Measurements from ENCODE around the gene CFAP20DC.
"Not testable (repeated sequence)": the region's sequence is repeated elsewhere in the genome, so short reads cannot be mapped to it uniquely, and the experiment has no call there.

The CFAP20DC gene

GRCh38 chr3:58938057-58938456 is 111.8 kb downstream of the CFAP20DC start:
- DNase-seq (ENCODE audit: low read depth): no peak
- TF ChIP-seq, protein P1, sequence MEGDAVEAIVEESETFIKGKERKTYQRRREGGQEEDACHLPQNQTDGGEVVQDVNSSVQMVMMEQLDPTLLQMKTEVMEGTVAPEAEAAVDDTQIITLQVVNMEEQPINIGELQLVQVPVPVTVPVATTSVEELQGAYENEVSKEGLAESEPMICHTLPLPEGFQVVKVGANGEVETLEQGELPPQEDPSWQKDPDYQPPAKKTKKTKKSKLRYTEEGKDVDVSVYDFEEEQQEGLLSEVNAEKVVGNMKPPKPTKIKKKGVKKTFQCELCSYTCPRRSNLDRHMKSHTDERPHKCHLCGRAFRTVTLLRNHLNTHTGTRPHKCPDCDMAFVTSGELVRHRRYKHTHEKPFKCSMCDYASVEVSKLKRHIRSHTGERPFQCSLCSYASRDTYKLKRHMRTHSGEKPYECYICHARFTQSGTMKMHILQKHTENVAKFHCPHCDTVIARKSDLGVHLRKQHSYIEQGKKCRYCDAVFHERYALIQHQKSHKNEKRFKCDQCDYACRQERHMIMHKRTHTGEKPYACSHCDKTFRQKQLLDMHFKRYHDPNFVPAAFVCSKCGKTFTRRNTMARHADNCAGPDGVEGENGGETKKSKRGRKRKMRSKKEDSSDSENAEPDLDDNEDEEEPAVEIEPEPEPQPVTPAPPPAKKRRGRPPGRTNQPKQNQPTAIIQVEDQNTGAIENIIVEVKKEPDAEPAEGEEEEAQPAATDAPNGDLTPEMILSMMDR (IDR thresholded peaks at IDR 0.05; ENCODE audit: insufficient read depth, low read depth, low read length, missing control alignments): no peak
- no peak overlapping the region for H3K4me3 ChIP-seq (ENCODE audit: low read depth, low read length)

DNA sequence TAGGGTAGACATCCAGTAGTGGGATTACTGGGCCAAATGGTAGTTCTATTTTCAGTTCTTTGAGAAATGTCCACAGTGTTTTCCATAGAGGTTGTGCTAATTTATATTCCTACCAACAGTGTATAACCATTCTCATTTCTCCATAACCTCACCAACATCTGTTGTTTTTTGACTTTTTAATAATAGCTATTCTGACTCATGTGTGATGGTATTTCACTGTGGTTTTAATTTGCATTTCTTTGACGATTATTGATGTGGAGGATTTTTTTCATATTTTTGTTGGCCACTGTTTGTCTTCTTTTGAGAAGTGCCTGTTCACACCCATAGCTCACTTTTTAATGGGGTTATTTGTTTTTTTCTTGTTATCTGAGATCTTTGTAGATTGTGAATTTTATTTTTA is 125.2 kb downstream of the CFAP20DC start:
- H3K4me3 ChIP-seq (ENCODE audit: low read depth, low read length): no peak overlapping the region
- no peak for DNase-seq (ENCODE audit: low read depth)
- TF ChIP-seq, protein P1 (IDR thresholded peaks at IDR 0.05; ENCODE audit: insufficient read depth, low read depth, low read length, missing control alignments): no peak

- DNase-seq (ENCODE audit: low read depth): no peak
Measured at GRCh38 chr3:58900386-58900785, 149.4 kb downstream of the CFAP20DC start.

DNA sequence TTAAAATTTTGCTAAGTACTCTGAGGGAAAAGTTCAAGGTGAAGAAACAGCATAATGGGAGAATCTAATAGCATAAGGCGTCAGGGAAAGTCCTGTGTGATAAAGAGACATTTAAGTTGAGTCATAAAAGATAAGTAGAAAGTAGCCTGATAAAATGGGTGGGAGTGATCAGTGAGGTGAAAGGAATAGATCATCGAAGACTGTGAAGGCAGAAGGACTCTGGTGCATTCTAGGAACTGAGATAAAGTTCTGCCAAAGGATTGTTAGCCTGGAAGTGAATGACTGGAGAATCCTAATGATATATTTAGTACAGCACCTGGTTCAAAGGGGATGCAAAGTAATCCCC is 149.9 kb downstream of the CFAP20DC start:
- H3K4me3 ChIP-seq (ENCODE audit: low read depth, low read length): no peak overlapping the region
- no peak for DNase-seq (ENCODE audit: low read depth)
- TF ChIP-seq, protein P1 (IDR thresholded peaks at IDR 0.05; ENCODE audit: insufficient read depth, low read depth, low read length, missing control alignments): no peak

More at GRCh38 chr3:58900386-58900785, 149.4 kb downstream of the CFAP20DC start:
- TF ChIP-seq, protein P1 (IDR thresholded peaks at IDR 0.05; ENCODE audit: insufficient read depth, low read depth, low read length, missing control alignments): no peak
- H3K4me3 ChIP-seq (ENCODE audit: low read depth, low read length): no peak overlapping the region

GRCh38 chr3:58899159-58899952 is 150.5 kb downstream of the CFAP20DC start:
- no peak overlapping the region for H3K4me3 ChIP-seq (ENCODE audit: low read depth, low read length)
- peak; percentile 65 for DNase-seq (ENCODE audit: low read depth)
- TF ChIP-seq, protein P1 (IDR thresholded peaks at IDR 0.05; ENCODE audit: insufficient read depth, low read depth, low read length, missing control alignments): no peak

GRCh38 chr3:58898513-58898912 is 151.3 kb downstream of the CFAP20DC start:
- TF ChIP-seq, protein P1 (IDR thresholded peaks at IDR 0.05; ENCODE audit: insufficient read depth, low read depth, low read length, missing control alignments): no peak
- no peak overlapping the region for H3K4me3 ChIP-seq (ENCODE audit: low read depth, low read length)
- DNase-seq (ENCODE audit: low read depth): peak; percentile 14

- TF ChIP-seq, protein P1 (IDR thresholded peaks at IDR 0.05; ENCODE audit: insufficient read depth, low read depth, low read length, missing control alignments): no peak
- H3K4me3 ChIP-seq (ENCODE audit: low read depth, low read length): no peak overlapping the region
- DNase-seq (ENCODE audit: low read depth): no peak
Measured at GRCh38 chr3:58897646-58898045, 152.2 kb downstream of the CFAP20DC start.

GRCh38 chr3:58895678-58896077 is 154.1 kb downstream of the CFAP20DC start:
- not testable (repeated sequence) for H3K4me3 ChIP-seq (ENCODE audit: low read depth, low read length); DNase-seq (ENCODE audit: low read depth)

DNA sequence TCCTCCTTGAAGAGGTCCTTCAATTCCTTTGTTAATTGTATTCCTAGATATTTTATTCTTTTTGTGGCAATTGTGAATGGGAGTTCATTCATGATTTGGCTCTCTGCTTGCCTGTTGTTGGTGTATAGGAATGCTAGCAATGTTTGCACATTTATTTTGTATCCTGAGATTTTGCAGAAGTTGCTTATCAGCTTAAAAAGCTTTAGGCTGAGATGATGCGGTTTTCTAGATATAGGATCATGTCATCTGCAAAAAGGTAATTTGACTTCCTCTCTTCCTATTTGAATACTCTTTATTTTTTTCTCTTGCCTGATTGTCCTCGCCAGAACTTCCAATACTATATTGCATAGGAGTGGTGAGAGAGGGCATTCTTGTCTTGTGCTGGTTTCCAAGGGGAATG is 157.3 kb downstream of the CFAP20DC start:
- DNase-seq (ENCODE audit: low read depth): not testable (repeated sequence)

More for the DNA sequence above, 157.3 kb downstream of the CFAP20DC start:
- not testable (repeated sequence) for H3K4me3 ChIP-seq (ENCODE audit: low read depth, low read length)
